ENCODE measurements around the gene STARD3.
A peak's percentile ranks its signal among the peaks of the same experiment; 100 is the strongest.

The STARD3 gene

DNA sequence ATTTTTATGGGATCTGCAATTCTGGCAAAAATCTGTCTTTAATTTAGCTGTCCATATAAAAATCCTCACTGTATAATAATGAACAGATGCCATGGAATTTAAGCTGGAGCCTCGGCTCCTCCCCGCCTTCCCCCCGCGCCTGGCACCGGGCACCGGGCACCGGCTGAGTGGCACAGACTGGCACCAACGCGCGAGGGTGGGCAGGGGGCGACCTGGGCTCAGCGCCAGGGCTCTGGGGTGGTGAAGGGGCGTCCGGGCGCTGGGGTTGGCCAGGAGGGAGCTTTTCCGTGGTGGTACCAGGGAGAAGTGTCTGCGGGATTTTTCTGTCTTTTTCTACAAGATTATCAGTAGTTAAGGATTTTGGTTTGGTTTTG is 38.3 kb upstream of the STARD3 start:
- Histone ChIP-seq H3K36me3 (ENCODE audit: control insufficient read depth, insufficient read depth, low read length) (no peaks in the 10 kb centered on the region), H3K27me3 (ENCODE audit: control insufficient read depth, insufficient read depth, low read length) (peaks cover 90% of the 10 kb centered on the region), H3K4me1 (ENCODE audit: control insufficient read depth, insufficient read depth, low read length) (peaks cover 3% of the 10 kb centered on the region), H3K27ac (ENCODE audit: low read length) (no peak overlapping the region), H3K9me3 (ENCODE audit: control insufficient read depth, insufficient read depth, low read length) (no peaks in the 10 kb centered on the region), H3K4me3 (ENCODE audit: low read length) (no peak overlapping the region)
- DNase-seq (ENCODE audit: low read depth, low spot score), result no peak
- no CpG with 5 or more reads among the region's 17 CpGs for WGBS (ENCODE audit: insufficient coverage, insufficient read length)

DNA sequence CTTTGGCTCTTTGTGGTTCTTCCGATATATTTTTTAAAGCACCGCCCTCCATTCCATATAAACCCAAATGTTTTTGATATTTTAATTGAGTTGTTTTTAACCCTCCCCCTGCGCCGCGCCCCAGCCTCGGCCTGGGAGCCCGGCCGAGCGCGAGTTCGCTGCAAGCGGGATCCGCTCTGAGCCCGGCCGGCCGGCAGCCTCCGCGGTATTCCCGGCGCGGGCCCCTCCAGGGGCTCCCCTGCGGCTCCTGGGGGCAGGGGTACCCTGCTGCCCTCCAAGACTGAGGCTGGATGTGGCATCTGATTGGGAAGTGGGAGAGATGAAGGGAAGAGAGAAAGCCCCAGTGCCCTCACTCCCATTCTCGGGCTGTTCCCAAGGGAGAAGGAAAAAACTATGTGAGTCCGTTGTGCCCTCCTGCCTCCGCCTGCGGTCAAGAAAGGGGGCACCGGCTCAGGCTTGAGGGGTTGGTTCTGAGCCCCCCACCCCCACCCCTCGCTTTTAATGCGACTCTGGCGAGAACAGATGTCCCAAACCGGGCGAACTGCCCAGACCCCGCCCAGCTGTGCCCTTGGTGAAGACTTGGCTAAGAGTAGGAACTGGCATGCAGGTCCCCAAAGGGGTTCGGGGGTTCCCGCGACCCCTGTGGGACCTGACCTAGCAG is 37.8 kb upstream of the STARD3 start:
- Histone ChIP-seq H3K9me3 (ENCODE audit: control insufficient read depth, insufficient read depth, low read length) (no peaks in the 10 kb centered on the region), H3K27ac (ENCODE audit: low read length) (no peak overlapping the region), H3K4me1 (ENCODE audit: control insufficient read depth, insufficient read depth, low read length) (peaks cover 3% of the 10 kb centered on the region), H3K27me3 (ENCODE audit: control insufficient read depth, insufficient read depth, low read length) (peaks cover 94% of the 10 kb centered on the region), H3K4me3 (ENCODE audit: low read length) (no peak overlapping the region), H3K36me3 (ENCODE audit: control insufficient read depth, insufficient read depth, low read length) (no peaks in the 10 kb centered on the region)
- no peak for DNase-seq (ENCODE audit: low read depth, low spot score)
- no CpG with 5 or more reads among the region's 36 CpGs for WGBS (ENCODE audit: insufficient coverage, insufficient read length)

DNA sequence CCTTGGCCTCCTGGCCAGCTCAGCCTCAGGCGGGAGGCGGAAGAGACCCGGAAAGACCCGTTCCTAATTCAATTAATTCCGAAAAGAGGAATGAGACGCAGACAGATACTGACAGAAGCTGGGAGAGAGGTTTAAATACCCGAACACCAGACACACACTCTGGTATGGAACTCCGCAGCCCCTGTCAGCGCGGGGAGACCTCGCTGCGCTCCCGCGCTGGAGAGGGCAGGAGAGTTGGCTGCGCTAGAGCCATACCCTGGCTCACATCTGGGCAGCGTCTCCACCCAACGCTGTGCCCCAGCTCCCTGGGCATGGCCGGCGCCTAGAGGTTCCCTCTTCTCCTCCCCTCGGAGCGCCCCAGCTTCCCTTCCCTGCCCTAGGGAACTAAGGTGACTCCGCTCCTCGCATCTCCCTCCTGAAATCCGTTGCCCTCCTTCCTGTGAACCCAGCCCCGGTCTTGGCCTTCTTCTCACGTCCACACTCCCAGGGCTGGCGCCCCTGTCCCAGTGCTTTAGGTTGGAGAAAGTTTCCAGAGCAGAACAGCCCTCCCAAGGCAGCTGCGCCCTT is 37.2 kb upstream of the STARD3 start:
- WGBS (ENCODE audit: insufficient coverage, insufficient read length), result no CpG with 5 or more reads among the region's 28 CpGs
- peaks cover 3% of the 10 kb centered on the region for H3K4me1 ChIP-seq (ENCODE audit: control insufficient read depth, insufficient read depth, low read length)
- peaks cover 93% of the 10 kb centered on the region for H3K27me3 ChIP-seq (ENCODE audit: control insufficient read depth, insufficient read depth, low read length)

DNA sequence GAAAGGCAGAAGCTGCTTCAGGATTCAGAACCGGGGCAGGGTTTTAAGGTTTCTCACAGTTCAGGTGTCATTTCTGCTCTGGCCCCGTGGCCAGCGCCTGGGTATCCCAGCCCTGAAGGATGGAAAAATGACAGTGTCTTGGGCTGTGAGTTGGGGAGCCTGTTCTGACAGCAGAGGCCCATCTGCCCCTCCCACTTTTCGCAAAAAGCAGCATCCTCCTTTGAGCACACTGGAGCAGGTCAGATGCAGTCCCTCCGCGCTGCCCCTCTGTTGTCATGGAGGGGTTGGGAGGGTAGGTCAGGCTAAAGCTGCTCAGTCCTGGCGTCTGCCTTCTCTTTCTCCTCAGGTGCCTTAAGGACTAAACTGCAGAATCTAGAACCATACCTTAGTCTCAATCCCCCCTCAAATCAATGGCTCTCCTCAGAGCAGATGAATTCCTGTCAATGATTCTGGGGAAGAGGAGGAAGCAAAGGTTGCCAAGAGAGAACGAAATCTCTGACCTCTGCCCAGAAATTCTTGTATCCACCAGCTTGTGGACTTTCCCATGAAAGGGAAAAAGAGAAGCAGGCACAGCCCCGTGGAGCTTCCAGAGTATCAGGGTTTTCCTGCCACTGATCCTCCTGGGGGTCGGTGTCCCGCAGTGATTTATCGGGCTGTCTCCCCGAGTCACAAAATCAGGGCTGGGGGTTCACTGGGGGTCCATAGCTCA is 36.5 kb upstream of the STARD3 start:
- H3K27me3 ChIP-seq (ENCODE audit: control insufficient read depth, insufficient read depth, low read length), result peaks cover 93% of the 10 kb centered on the region
- no peaks in the 10 kb centered on the region for H3K36me3 ChIP-seq (ENCODE audit: control insufficient read depth, insufficient read depth, low read length)
- no peak for DNase-seq (ENCODE audit: low read depth, low spot score)
- H3K4me3 ChIP-seq (ENCODE audit: low read length), result no peak overlapping the region
- no peaks in the 10 kb centered on the region for H3K9me3 ChIP-seq (ENCODE audit: control insufficient read depth, insufficient read depth, low read length)
- no CpG with 5 or more reads among the region's 13 CpGs for WGBS (ENCODE audit: insufficient coverage, insufficient read length)
- peaks cover 1% of the 10 kb centered on the region; the same call in 1 of the 2 replicates for H3K4me1 ChIP-seq (ENCODE audit: control insufficient read depth, insufficient read depth, low read length)
- H3K27ac ChIP-seq (ENCODE audit: low read length), result no peak overlapping the region

More for the DNA sequence above, 37.2 kb upstream of the STARD3 start:
- DNase-seq (ENCODE audit: low read depth, low spot score), result no peak
- Histone ChIP-seq H3K4me3 (ENCODE audit: low read length) (no peak overlapping the region), H3K9me3 (ENCODE audit: control insufficient read depth, insufficient read depth, low read length) (no peaks in the 10 kb centered on the region), H3K36me3 (ENCODE audit: control insufficient read depth, insufficient read depth, low read length) (no peaks in the 10 kb centered on the region), H3K27ac (ENCODE audit: low read length) (no peak overlapping the region)

DNA sequence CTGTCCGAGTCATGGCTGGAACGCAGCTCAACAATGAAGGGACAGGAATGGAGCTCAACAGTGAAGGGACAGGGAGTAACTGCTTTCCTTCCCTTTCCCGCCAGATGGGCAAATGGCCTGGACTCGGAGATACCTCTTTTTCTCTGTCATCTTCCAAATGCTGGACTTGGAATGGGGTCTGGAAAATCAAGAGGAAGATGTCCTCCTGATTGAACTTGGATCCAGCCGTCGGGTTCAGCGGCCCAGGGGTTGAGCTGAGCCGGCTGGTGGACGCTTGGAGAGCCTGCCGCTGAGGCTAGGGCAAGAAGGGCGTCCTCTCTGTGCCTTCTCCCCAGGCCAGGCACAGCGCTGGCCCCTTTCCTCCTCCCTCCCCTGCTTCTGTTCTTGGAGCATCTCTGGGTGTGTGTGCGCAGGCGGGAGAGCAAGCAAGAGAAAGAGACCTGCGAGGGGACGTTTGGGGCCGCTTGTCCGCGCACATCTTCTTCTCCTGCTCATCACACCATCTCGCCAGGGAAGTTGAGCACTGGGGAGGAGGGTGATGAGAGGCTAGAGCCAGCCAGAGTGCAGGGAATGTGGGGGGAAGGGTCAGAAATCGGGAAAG is 35.8 kb upstream of the STARD3 start:
- Histone ChIP-seq H3K9me3 (ENCODE audit: control insufficient read depth, insufficient read depth, low read length) (no peaks in the 10 kb centered on the region), H3K4me3 (ENCODE audit: low read length) (no peak overlapping the region), H3K36me3 (ENCODE audit: control insufficient read depth, insufficient read depth, low read length) (no peaks in the 10 kb centered on the region), H3K4me1 (ENCODE audit: control insufficient read depth, insufficient read depth, low read length) (peaks cover 6% of the 10 kb centered on the region; the same call in 1 of the 2 replicates), H3K27ac (ENCODE audit: low read length) (no peak overlapping the region), H3K27me3 (ENCODE audit: control insufficient read depth, insufficient read depth, low read length) (peaks cover 93% of the 10 kb centered on the region)
- no peak for DNase-seq (ENCODE audit: low read depth, low spot score)
- WGBS (ENCODE audit: insufficient coverage, insufficient read length), result no CpG with 5 or more reads among the region's 21 CpGs

DNA sequence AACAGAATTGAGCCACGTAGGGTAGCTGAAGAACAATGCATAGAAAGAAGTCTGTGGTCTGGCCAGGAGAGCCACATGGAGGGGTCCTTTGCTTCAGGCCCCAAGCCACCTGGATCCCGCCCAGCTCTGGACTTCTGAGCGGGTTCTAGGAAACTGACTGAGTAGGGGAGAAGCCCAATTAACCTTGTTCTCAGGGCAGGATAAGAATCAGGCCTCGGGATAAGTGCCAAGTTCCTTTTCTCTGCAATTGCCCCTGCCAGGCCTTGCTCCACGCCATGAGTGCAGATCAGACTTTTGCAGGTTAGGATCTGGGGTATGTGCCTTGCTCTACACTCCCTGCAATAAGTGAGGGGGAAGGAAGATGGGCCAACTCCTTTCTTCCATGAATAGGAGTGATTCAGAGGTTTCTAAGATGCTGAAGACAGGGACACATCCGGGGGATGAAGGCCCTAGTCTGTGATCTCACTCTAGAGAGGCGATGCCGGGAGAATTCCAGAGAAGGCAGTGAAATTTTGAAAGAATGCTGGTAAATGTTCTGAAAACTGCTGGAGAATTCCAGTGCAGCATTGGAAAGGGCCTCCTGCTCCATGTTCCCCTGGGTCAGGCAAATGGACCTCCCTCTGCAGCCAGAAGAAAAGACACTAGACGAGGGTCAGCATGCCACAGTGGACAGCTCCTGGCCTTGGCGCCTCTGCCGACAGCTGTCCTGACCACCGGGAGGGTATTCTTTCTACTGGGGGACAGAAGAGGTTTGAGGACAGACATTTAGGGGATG is 35.0 kb upstream of the STARD3 start:
- no peak overlapping the region for H3K4me3 ChIP-seq (ENCODE audit: low read length)
- H3K27ac ChIP-seq (ENCODE audit: low read length), result no peak overlapping the region
- no peak for DNase-seq (ENCODE audit: low read depth, low spot score)
- peaks cover 92% of the 10 kb centered on the region for H3K27me3 ChIP-seq (ENCODE audit: control insufficient read depth, insufficient read depth, low read length)
- H3K4me1 ChIP-seq (ENCODE audit: control insufficient read depth, insufficient read depth, low read length), result peaks cover 7% of the 10 kb centered on the region; the same call in 1 of the 2 replicates
- WGBS (ENCODE audit: insufficient coverage, insufficient read length), result no CpG with 5 or more reads among the region's 12 CpGs
- H3K9me3 ChIP-seq (ENCODE audit: control insufficient read depth, insufficient read depth, low read length), result no peaks in the 10 kb centered on the region
- no peaks in the 10 kb centered on the region for H3K36me3 ChIP-seq (ENCODE audit: control insufficient read depth, insufficient read depth, low read length)

DNA sequence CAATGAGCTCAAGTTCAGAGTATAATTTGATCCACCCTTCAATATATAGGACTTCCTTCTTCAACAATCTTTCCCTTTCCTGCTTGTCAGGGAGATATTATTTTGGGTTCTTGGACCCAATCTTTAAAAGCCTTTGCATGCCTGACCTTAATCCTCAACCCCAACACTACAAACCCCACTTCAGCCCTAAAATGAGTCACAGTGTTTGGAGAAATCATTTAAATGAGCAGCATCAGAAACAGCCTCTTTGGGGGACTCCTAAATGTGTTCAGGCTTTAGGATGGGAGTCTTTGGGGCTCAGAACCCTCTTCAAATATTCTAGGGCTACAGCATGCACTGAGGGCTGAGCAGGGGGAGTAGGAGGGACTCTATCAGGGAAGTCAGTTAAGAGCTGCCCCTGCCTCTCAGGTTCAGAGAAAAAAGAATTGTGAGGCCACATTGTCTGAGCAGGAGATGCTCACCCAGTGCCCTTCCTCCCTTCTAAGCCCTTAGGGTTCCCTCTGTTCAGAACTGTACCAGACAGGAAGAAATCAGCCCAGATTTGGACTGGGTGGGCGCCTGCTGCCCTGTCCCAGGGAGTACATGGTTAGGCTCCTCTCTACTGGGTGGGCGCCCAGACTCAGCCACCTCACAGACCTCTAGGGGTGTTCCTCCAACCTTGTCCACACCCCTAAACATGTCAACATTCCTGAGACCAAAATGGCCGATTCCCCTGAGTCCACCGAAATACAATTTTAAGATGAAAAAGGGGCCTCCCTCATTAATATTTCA is 34.2 kb upstream of the STARD3 start:
- Histone ChIP-seq H3K27me3 (ENCODE audit: control insufficient read depth, insufficient read depth, low read length) (peaks cover 90% of the 10 kb centered on the region), H3K4me1 (ENCODE audit: control insufficient read depth, insufficient read depth, low read length) (peaks cover 7% of the 10 kb centered on the region; the same call in 1 of the 2 replicates), H3K9me3 (ENCODE audit: control insufficient read depth, insufficient read depth, low read length) (no peaks in the 10 kb centered on the region), H3K4me3 (ENCODE audit: low read length) (no peak overlapping the region), H3K27ac (ENCODE audit: low read length) (no peak overlapping the region), H3K36me3 (ENCODE audit: control insufficient read depth, insufficient read depth, low read length) (no peaks in the 10 kb centered on the region)
- DNase-seq (ENCODE audit: low read depth, low spot score), result no peak
- WGBS (ENCODE audit: insufficient coverage, insufficient read length), result no CpG with 5 or more reads among the region's 4 CpGs

DNA sequence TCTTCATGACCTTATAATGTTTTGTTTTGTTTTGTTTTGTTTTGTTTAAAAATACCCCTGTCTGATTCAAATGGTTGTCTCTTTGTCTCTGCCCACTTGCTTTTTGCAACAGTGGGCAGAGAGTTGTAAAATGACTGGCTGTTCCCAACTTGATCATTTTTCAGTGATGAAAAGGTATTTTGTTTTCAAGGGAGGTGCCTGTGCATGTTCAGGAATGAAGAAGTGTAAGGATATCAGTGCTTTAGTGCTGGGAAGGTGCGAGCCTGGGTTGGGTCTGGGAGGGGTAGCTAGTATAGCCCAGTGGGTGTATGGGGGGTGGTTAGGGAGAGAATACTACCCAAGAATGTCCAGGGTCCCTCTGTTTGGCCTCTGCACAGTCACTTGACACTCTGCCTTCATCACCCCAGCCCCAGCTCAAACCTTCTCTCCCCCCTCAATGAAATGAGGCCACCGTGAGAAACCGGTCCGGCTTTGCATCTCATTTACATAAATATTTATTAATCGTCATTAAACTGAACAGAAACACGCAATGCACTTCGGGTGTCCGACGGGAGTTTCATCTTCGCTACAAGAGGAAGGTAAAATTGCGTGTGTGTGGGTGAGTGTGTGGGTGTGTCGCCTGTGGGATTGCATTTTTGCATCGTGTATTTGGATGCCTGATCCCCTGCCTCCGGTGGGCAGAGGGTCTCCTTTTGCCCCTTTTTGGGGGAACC is 33.5 kb upstream of the STARD3 start:
- Histone ChIP-seq H3K36me3 (ENCODE audit: control insufficient read depth, insufficient read depth, low read length) (no peaks in the 10 kb centered on the region), H3K9me3 (ENCODE audit: control insufficient read depth, insufficient read depth, low read length) (no peaks in the 10 kb centered on the region), H3K4me1 (ENCODE audit: control insufficient read depth, insufficient read depth, low read length) (peaks cover 8% of the 10 kb centered on the region), H3K27ac (ENCODE audit: low read length) (no peak overlapping the region), H3K27me3 (ENCODE audit: control insufficient read depth, insufficient read depth, low read length) (peaks cover 90% of the 10 kb centered on the region), H3K4me3 (ENCODE audit: low read length) (peak overlapping the region; percentile 4; the same call in 1 of the 2 replicates)
- DNase-seq (ENCODE audit: low read depth, low spot score), result no peak
- no CpG with 5 or more reads among the region's 14 CpGs for WGBS (ENCODE audit: insufficient coverage, insufficient read length)

DNA sequence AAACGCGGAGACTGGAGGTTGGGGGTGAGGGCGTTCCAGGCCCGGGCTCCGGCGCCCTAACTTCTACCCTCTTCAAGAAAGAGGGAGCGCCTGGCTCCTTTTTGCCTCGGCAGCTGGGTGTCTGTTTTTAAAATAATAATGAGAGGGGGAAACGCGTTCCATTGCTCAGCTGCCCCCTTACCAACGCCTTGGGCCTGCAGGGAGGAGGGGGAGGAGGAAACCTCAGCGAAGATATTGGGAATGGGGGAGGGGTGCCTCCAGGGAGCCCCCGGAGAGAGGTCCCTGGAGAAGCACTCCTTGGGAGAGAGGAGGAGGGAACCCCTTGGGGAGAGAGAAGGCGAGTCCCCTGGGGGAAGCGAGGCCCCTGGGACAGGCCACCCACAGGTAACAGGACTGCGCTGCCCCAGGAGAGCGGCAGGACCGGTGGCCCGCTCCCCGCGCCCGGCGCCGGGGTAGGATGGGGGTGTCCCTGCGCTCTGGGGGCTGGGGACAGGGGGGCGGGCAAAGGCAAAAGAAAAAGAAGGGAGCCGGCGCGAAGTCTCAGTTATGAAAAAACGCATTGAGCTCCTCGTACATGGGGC is 31.9 kb upstream of the STARD3 start:
- no CpG with 5 or more reads among the region's 31 CpGs for WGBS (ENCODE audit: insufficient coverage, insufficient read length)
- Histone ChIP-seq H3K4me1 (ENCODE audit: control insufficient read depth, insufficient read depth, low read length) (peaks cover 8% of the 10 kb centered on the region), H3K36me3 (ENCODE audit: control insufficient read depth, insufficient read depth, low read length) (no peaks in the 10 kb centered on the region), H3K4me3 (ENCODE audit: low read length) (no peak overlapping the region), H3K27ac (ENCODE audit: low read length) (no peak overlapping the region), H3K9me3 (ENCODE audit: control insufficient read depth, insufficient read depth, low read length) (no peaks in the 10 kb centered on the region), H3K27me3 (ENCODE audit: control insufficient read depth, insufficient read depth, low read length) (peaks cover 88% of the 10 kb centered on the region)
- no peak for DNase-seq (ENCODE audit: low read depth, low spot score)
